Tibial artery (tissue), 4 donors: ENCODE results near the gene IL13RA1.
"Not testable (repeated sequence)": the region's sequence is repeated elsewhere in the genome, so short reads cannot be mapped to it uniquely, and the experiment has no call there.

Experiments
- DNase-seq, 2 donors: peaks; one replicate each; pipeline ENCODE4 v3.0.0-alpha.2; 2019
- H3K27ac ChIP-seq, 2 donors: fragments of 200-600 bp; sonication (generic) in 1 of 2; 1 replicate in 1 of 2; 2 replicates in 1 of 2; pipeline ENCODE4 v1.5.1; 2018 to 2019; ENCODE audit warnings: mild to moderate bottlenecking in 1 of 2
- H3K27me3 ChIP-seq, 2 donors: fragments of 200-600 bp; sonication (generic) in 1 of 2; one replicate each; pipeline versions ENCODE4 v1.5.1 to v1.6.0; 2016 to 2019
- H3K36me3 ChIP-seq, 3 donors: fragments of 200-600 bp; sonication (generic) in 2 of 3; one replicate each; pipeline ENCODE4 v1.5.1; 2016 to 2019; ENCODE audit warnings: mild to moderate bottlenecking in 2 of 3
- H3K4me1 ChIP-seq, 4 donors: fragments of 200-600 bp; sonication (generic) in 2 of 4; 1 replicate in 3 of 4; 2 replicates in 1 of 4; pipeline ENCODE4 v1.5.1; 2016 to 2019
- H3K4me3 ChIP-seq, 2 donors: fragments of 200-600 bp; sonication (generic) in 1 of 2; 1 replicate in 1 of 2; 2 replicates in 1 of 2; pipeline ENCODE4 v1.5.1; 2018 to 2019; ENCODE audit warnings: mild to moderate bottlenecking in 2 of 2
- H3K9me3 ChIP-seq, 3 donors: fragments of 200-600 bp; sonication (generic) in 1 of 3; one replicate each; pipeline ENCODE4 v1.5.1; 2016 to 2019
- intact Hi-C: fragments of 100-400 bp; cut with DNase I; formaldehyde crosslinking; loops from one replicate; pipeline ENCODE4 v1.15.0; 2023; ENCODE audit warnings: low total_unique reads
- TF ChIP-seq, protein P1 (sequence below), 2 experiments: fragments of 200-600 bp in 1 of 2; fragments of 450-650 bp in 1 of 2; IDR thresholded peaks; one replicate each; pipeline ENCODE4 v1.5.1; 2017 to 2019; ENCODE audit warnings: antibody characterized with exemption in 2 of 2, mild to moderate bottlenecking in 1 of 2, moderate library complexity in 1 of 2

The IL13RA1 gene

DNA sequence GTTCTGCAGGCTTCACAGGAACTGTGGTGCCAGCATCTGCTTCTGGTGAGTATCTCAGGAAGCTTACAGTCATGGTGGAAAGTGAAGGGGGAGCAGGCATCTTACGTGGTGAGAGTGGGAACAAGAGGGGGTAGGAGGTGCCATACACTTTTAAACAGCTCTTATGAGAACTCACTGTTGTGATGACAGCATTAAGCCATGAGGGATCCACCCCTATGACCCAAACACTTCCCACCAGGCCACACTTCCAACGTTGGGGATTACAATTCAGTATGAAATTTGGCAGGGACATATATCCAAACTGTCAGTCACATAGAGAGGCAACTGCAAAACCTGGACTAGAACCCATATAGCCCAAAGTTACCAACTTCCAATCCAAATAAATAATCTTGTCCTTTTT lies 53.1 kb downstream of the IL13RA1 start:
- no peak overlapping the region for H3K4me3 ChIP-seq
- no peaks in the 10 kb centered on the region for H3K36me3 ChIP-seq
- no peaks in the 10 kb centered on the region for H3K27me3 ChIP-seq
- no peak for DNase-seq
- H3K9me3 ChIP-seq, result no peaks in the 10 kb centered on the region
- intact Hi-C loops, result no loop called here
- TF ChIP-seq, protein P1, sequence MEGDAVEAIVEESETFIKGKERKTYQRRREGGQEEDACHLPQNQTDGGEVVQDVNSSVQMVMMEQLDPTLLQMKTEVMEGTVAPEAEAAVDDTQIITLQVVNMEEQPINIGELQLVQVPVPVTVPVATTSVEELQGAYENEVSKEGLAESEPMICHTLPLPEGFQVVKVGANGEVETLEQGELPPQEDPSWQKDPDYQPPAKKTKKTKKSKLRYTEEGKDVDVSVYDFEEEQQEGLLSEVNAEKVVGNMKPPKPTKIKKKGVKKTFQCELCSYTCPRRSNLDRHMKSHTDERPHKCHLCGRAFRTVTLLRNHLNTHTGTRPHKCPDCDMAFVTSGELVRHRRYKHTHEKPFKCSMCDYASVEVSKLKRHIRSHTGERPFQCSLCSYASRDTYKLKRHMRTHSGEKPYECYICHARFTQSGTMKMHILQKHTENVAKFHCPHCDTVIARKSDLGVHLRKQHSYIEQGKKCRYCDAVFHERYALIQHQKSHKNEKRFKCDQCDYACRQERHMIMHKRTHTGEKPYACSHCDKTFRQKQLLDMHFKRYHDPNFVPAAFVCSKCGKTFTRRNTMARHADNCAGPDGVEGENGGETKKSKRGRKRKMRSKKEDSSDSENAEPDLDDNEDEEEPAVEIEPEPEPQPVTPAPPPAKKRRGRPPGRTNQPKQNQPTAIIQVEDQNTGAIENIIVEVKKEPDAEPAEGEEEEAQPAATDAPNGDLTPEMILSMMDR (IDR thresholded peaks at IDR 0.05), result no peak
- peaks cover 0 to 11% (median 0%) of the 10 kb centered on the region in 4 donors for H3K4me1 ChIP-seq
- peak overlapping the region; percentile 25 to 42 for H3K27ac ChIP-seq

GRCh38 chrX:118780911-118781310 lies 53.5 kb downstream of the IL13RA1 start:
- peaks cover 0 to 11% (median 0%) of the 10 kb centered on the region in 4 donors for H3K4me1 ChIP-seq
- H3K9me3 ChIP-seq, result no peaks in the 10 kb centered on the region
- no peak overlapping the region for H3K4me3 ChIP-seq
- intact Hi-C loops, result no loop called here
- H3K27ac ChIP-seq, result peak overlapping the region; percentile 25 to 42
- no peaks in the 10 kb centered on the region for H3K27me3 ChIP-seq
- no peaks in the 10 kb centered on the region for H3K36me3 ChIP-seq
- TF ChIP-seq, protein P1 (IDR thresholded peaks at IDR 0.05), result no peak
- no peak for DNase-seq

- TF ChIP-seq, protein P1 (IDR thresholded peaks at IDR 0.05), result no peak
- Histone ChIP-seq H3K27me3 (no peaks in the 10 kb centered on the region), H3K27ac (no peak overlapping the region), H3K4me3 (no peak overlapping the region), H3K9me3 (no peaks in the 10 kb centered on the region), H3K36me3 (peaks cover 0 to 8% (median 0%) of the 10 kb centered on the region in 3 donors), H3K4me1 (no peaks in the 10 kb centered on the region)
- DNase-seq, result no peak
- intact Hi-C loops, result no loop called here
Measured at GRCh38 chrX:118795528-118796280, 68.3 kb downstream of the IL13RA1 start.

- TF ChIP-seq, protein P1 (IDR thresholded peaks at IDR 0.05), result no peak
- H3K9me3 ChIP-seq, result no peaks in the 10 kb centered on the region
- H3K4me1 ChIP-seq, result peaks cover 0 to 3% (median 1%) of the 10 kb centered on the region in 4 donors
- intact Hi-C loops, result loop anchor here (5.0 to 10.0 kb wide), 2 partner anchors 151 to 198 kb away; no protein-coding TSS in a partner anchor
- no peaks in the 10 kb centered on the region for H3K36me3 ChIP-seq
- DNase-seq, result no peak
- H3K27ac ChIP-seq, result no peak overlapping the region
- no peak overlapping the region for H3K4me3 ChIP-seq
- no peaks in the 10 kb centered on the region for H3K27me3 ChIP-seq
Measured at GRCh38 chrX:118802857-118803256, 75.5 kb downstream of the IL13RA1 start.

GRCh38 chrX:118807151-118808017 lies 80.0 kb downstream of the IL13RA1 start:
- intact Hi-C loops, result loop anchor here (10.0 kb wide), 1 partner anchor 203 kb away; no protein-coding TSS in a partner anchor
- TF ChIP-seq, protein P1 (IDR thresholded peaks at IDR 0.05), result peak; percentile 62 to 67
- H3K36me3 ChIP-seq, result no peaks in the 10 kb centered on the region
- peaks cover 0 to 3% (median 1%) of the 10 kb centered on the region in 4 donors for H3K4me1 ChIP-seq
- no peaks in the 10 kb centered on the region for H3K9me3 ChIP-seq
- H3K27ac ChIP-seq, result no peak overlapping the region
- H3K4me3 ChIP-seq, result no peak overlapping the region
- peak in 1 of 2 donors; percentile 68 for DNase-seq
- no peaks in the 10 kb centered on the region for H3K27me3 ChIP-seq

DNA sequence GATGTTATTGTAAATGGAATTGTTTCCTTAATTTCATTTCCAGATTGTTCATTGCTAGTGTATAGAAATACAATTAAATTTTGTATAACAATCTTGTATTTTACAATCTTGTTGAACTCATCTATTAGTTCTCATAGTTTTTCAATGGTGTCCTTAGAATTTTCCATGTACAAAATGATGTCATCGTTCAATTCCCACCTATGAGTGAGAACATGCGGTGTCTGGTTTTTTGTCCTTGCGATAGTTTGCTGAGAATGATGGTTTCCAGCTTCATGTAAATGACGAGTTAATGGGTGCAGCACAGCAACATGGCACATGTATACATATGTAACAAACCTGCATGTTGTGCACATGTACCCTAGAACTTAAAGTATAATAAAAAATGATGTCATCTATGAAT lies 89.9 kb downstream of the IL13RA1 start:
- intact Hi-C loops, H3K36me3 ChIP-seq, H3K4me3 ChIP-seq, H3K27me3 ChIP-seq, DNase-seq, H3K9me3 ChIP-seq, H3K4me1 ChIP-seq, H3K27ac ChIP-seq: not testable (repeated sequence)
